ENCODE measurements around the gene MCHR2.

MCHR2 gene

GRCh38 chr6:99997141-99997540 lies 3.1 kb upstream of the MCHR2 start:
- no peak for DNase-seq (ENCODE audit: low spot score)
- TF ChIP-seq, protein P1, sequence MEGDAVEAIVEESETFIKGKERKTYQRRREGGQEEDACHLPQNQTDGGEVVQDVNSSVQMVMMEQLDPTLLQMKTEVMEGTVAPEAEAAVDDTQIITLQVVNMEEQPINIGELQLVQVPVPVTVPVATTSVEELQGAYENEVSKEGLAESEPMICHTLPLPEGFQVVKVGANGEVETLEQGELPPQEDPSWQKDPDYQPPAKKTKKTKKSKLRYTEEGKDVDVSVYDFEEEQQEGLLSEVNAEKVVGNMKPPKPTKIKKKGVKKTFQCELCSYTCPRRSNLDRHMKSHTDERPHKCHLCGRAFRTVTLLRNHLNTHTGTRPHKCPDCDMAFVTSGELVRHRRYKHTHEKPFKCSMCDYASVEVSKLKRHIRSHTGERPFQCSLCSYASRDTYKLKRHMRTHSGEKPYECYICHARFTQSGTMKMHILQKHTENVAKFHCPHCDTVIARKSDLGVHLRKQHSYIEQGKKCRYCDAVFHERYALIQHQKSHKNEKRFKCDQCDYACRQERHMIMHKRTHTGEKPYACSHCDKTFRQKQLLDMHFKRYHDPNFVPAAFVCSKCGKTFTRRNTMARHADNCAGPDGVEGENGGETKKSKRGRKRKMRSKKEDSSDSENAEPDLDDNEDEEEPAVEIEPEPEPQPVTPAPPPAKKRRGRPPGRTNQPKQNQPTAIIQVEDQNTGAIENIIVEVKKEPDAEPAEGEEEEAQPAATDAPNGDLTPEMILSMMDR (IDR thresholded peaks at IDR 0.05; ENCODE audit: extremely low read depth, missing control alignments) = no peak

- TF ChIP-seq, protein P1 (IDR thresholded peaks at IDR 0.05; ENCODE audit: extremely low read depth, missing control alignments) = no peak
- no peak for DNase-seq (ENCODE audit: low spot score)
These were observed 1.9 kb upstream of the MCHR2 start for GRCh38 chr6:99995916-99996315.

GRCh38 chr6:99993146-99993532 lies 884 bp downstream of the MCHR2 start:
- TF ChIP-seq, protein P1 (IDR thresholded peaks at IDR 0.05; ENCODE audit: extremely low read depth, missing control alignments) = no peak

DNA sequence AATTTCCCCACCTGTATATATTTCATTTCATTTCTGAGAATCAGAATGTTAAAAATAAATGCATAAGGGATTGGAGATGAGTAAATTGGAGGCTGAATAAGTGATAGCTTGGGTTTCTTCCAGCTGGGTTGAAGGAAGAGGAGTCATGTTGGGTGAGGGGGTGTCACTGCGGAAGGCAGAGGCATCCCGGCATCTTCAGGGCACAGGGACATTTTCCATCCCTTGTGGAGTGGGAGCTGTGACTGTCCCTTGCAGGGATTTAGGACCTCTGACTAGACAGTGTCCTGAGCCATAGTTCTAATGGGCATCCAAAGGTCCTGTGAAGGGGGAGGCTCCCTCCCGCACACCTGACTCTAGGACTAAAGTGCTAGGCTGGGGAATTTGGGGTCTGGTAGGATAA lies 2.1 kb downstream of the MCHR2 start:
- no peak for DNase-seq (ENCODE audit: low spot score)

More at GRCh38 chr6:99993146-99993532, 884 bp downstream of the MCHR2 start:
- no peak for DNase-seq (ENCODE audit: low spot score)

DNA sequence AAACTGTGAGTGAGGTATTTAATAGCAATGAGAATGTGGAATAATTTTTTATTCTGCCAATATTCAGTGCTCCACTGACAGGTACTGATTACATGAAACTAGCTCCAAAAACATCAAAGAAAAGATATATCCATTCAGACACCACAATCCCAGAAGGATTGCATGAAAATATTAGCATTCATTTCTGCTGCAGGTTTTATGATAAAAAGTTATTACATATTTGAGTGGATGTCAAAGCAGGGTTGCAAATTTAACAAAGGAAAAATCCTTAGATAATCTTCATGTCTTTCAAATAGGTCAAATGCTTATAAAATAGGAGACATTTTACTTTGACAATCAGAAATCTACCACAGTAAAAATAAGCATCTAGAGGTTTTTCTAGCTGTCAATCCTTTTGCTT lies 13.3 kb downstream of the MCHR2 start:
- no peak for DNase-seq (ENCODE audit: low spot score)
- TF ChIP-seq, protein P1 (IDR thresholded peaks at IDR 0.05; ENCODE audit: extremely low read depth, missing control alignments) = no peak

More for the DNA sequence above, 2.1 kb downstream of the MCHR2 start:
- TF ChIP-seq, protein P1 (IDR thresholded peaks at IDR 0.05; ENCODE audit: extremely low read depth, missing control alignments) = no peak

GRCh38 chr6:99979953-99980352 lies 14.1 kb downstream of the MCHR2 start:
- no peak for DNase-seq (ENCODE audit: low spot score)

DNA sequence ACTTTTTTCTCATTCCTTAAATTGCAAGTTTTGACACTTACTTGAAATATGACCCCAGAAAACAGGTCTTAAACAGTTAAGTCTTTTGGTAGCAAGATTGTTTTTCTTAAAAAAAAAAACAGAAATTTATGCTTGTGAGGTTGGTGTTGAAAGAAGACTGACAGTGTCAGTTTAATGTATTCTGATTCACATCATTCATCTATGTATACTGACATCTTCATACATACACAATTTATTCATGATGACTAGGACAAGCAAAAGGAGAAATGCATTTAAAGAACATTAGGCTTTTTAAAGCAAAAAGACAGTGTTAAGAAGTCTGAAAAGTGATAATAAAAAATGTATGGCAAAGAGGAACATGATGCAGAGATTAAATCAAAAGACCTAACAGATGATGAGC lies 27.0 kb downstream of the MCHR2 start:
- TF ChIP-seq, protein P1 (IDR thresholded peaks at IDR 0.05; ENCODE audit: extremely low read depth, missing control alignments) = no peak
- DNase-seq (ENCODE audit: low spot score) = no peak

More at GRCh38 chr6:99979953-99980352, 14.1 kb downstream of the MCHR2 start:
- TF ChIP-seq, protein P1 (IDR thresholded peaks at IDR 0.05; ENCODE audit: extremely low read depth, missing control alignments) = no peak

Data from GM20000 (cell line).